HG03565 (cell line): ENCODE measurements around the gene LRRC47.

Experiments used
- ATAC-seq: cut with Tn5 transposase; IDR thresholded peaks from one replicate; pipeline ENCODE4 v1.9.1; 2021; ENCODE audit warnings: mild to moderate bottlenecking, moderate library complexity; ENCODE audit not compliant: unreplicated experiment

The LRRC47 gene

GRCh38 chr1:3733883-3734589 lies 62.3 kb downstream of the LRRC47 start:
- ATAC-seq, result no peak

DNA sequence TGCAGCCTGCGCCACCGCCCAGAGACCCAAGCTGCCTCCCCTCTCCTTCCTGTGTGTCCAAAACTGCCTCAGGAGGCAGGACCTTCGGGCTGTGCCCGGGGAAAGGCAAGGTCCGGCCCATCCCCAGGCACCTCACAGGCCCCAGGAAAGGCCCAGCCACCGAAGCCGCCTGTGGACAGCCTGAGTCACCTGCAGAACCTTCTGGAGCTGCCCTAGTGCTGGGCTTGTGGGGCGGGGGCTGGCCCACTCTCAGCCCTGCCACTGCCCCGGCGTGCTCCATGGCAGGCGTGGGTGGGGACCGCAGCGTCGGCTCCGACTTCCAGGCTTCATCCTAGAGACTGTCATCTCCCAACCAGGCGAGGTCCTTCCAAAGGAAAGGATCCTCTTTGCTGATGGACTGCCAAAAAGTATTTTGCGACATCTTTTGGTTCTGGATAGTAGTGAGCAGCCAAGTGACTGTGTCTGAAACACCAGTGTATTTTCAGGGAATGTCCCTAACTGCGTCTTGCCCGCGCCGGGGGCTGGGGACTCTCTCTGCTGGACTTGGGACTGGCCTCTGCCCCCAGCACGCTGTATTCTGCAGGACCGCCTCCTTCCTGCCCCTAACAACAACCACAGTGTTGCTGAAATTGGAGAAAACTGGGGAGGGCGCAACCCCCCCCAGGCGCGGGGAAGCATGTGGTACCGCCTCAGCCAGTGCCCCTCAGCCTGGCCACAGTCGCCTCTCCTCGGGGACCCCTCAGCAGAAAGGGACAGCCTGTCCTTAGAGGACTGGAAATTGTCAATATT lies 63.0 kb downstream of the LRRC47 start:
- no peak for ATAC-seq

DNA sequence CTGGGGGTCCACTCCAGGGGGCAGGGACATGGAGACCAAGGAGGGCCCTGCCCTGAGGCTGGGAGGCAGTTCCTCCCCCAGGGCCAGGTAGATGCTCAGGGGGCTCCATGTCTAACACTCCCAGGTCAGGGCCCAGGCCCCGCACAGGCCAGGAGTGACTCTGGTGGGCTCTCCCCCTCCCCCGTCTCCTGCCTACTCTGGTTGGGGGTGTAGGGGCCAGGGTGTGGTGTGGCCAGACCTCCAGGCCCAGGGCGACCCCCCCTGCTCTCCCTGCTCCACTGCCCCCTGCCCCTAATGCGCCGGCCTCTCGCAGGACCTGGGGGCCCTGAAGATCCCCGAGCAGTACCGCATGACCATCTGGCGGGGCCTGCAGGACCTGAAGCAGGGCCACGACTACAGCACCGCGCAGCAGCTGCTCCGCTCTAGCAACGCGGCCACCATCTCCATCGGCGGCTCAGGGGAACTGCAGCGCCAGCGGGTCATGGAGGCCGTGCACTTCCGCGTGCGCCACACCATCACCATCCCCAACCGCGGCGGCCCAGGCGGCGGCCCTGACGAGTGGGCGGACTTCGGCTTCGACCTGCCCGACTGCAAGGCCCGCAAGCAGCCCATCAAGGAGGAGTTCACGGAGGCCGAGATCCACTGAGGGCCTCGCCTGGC lies 63.7 kb downstream of the LRRC47 start:
- ATAC-seq, result no peak

- ATAC-seq, result no peak
Observed at GRCh38 chr1:3731583-3732433, 64.5 kb downstream of the LRRC47 start.

GRCh38 chr1:3730543-3731247 lies 65.6 kb downstream of the LRRC47 start:
- ATAC-seq, result no peak

- no peak for ATAC-seq
Observed at GRCh38 chr1:3729594-3730542, 66.4 kb downstream of the LRRC47 start.
